Glutamatergic neuron (in vitro differentiated cells): ENCODE data around the gene BPHL. TPM values are rescaled to one million over a fixed set of nuclear protein-coding genes. Genes with fewer than 3 reads are reported as not detected.
"Not testable (repeated sequence)": the region's sequence is repeated elsewhere in the genome, so short reads cannot be mapped to it uniquely, and the experiment has no call there.

Source experiments
- DNase-seq: peaks from one replicate; pipeline ENCODE4 v3.0.0; 2022
- H3K27ac Mint-ChIP-seq: one replicate; pipeline ENCODE4 v1.8.0; 2020; ENCODE audit warnings: mild to moderate bottlenecking, mixed read lengths, inconsistent platforms; ENCODE audit not compliant: unreplicated experiment
- H3K27me3 Mint-ChIP-seq: one replicate; pipeline ENCODE4 v1.8.0; 2020; ENCODE audit warnings: mild to moderate bottlenecking, moderate library complexity, mixed read lengths, inconsistent platforms; ENCODE audit not compliant: unreplicated experiment
- H3K36me3 Mint-ChIP-seq: one replicate; pipeline ENCODE4 v1.8.0; 2020; ENCODE audit warnings: mild to moderate bottlenecking, mixed read lengths, inconsistent platforms; ENCODE audit not compliant: unreplicated experiment
- H3K4me1 Mint-ChIP-seq: one replicate; pipeline ENCODE4 v1.8.0; 2020; ENCODE audit warnings: mild to moderate bottlenecking, low read depth, mixed read lengths, inconsistent platforms; ENCODE audit not compliant: unreplicated experiment
- H3K4me3 Mint-ChIP-seq: one replicate; pipeline ENCODE4 v1.8.0; 2020; ENCODE audit warnings: mild to moderate bottlenecking, mixed read lengths, inconsistent platforms; ENCODE audit not compliant: unreplicated experiment
- H3K9me3 Mint-ChIP-seq: one replicate; pipeline ENCODE4 v1.8.0; 2020; ENCODE audit warnings: mild to moderate bottlenecking, moderate library complexity, mixed read lengths, inconsistent platforms; ENCODE audit not compliant: unreplicated experiment
- total RNA-seq: library from RNA; stranded (reverse); fragmentation: NEBNext Ultra II Directional; extraction: Animal tissue kit (Norgen Biotek cat#: 25700); gene quantifications from one replicate; pipeline ENCODE4 v1.2.1, GENCODE V29; 2021; ENCODE audit not compliant: unreplicated experiment
- TF ChIP-seq, protein P1 (sequence below): fragments of 200-600 bp; sonication (generic); IDR thresholded peaks from one replicate; pipeline ENCODE4 v1.5.0; 2021; ENCODE audit not compliant: partially characterized antibody, unreplicated experiment

Gene BPHL
- total RNA-seq, 1 donor from 2014 or later: 72.1 TPM

DNA sequence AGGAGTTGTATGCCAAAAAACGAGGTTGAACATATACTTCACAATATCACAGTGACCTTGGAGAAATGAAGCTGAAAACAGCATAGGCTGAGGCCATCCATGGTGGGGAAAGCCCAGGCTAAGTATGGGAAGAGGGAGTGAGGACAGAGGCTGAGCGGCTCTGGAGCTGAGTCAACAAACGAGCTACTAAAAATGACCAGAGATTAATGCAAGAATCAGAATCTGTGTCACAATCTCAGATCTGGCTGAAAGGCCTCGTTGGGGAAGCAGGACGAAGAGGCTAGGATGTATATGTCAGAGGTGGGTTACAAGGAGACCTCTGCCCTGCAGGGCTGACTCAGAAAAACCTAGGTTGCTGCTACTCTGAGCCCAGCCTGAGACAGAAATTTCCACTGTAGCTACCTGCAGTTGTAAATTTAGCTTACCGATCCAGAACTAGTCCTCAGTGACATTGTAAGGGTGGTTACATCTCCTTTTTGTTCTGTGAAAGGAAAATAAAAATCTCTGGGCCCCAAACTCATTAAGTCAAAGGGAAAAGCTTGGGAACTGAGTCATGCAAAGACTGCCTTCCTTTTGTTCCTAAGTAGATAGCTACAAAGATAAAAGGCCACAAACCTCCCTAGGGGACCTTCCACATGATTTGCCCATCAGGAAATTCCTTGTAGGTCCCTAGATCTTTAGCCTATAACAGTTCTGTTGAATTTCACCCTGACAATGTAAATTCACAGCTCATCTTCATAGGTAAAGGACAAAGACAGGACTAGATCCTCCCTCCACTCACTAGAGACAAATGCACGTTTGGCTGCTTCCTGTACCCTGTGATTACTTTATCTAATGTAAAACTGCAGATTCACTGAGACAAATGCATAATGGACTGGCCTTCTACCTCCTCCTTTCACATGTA lies 47.4 kb downstream of the BPHL start:
- Mint-ChIP-seq H3K9me3 (peaks cover 9% of the 10 kb centered on the region), H3K4me1 (peaks cover 35% of the 10 kb centered on the region), H3K4me3 (peak overlapping the region; percentile 68), H3K36me3 (no peaks in the 10 kb centered on the region), H3K27ac (peak overlapping the region; percentile 44), H3K27me3 (peaks cover 2% of the 10 kb centered on the region)
- DNase-seq: no peak
- TF ChIP-seq, protein P1, sequence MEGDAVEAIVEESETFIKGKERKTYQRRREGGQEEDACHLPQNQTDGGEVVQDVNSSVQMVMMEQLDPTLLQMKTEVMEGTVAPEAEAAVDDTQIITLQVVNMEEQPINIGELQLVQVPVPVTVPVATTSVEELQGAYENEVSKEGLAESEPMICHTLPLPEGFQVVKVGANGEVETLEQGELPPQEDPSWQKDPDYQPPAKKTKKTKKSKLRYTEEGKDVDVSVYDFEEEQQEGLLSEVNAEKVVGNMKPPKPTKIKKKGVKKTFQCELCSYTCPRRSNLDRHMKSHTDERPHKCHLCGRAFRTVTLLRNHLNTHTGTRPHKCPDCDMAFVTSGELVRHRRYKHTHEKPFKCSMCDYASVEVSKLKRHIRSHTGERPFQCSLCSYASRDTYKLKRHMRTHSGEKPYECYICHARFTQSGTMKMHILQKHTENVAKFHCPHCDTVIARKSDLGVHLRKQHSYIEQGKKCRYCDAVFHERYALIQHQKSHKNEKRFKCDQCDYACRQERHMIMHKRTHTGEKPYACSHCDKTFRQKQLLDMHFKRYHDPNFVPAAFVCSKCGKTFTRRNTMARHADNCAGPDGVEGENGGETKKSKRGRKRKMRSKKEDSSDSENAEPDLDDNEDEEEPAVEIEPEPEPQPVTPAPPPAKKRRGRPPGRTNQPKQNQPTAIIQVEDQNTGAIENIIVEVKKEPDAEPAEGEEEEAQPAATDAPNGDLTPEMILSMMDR: no peak

DNA sequence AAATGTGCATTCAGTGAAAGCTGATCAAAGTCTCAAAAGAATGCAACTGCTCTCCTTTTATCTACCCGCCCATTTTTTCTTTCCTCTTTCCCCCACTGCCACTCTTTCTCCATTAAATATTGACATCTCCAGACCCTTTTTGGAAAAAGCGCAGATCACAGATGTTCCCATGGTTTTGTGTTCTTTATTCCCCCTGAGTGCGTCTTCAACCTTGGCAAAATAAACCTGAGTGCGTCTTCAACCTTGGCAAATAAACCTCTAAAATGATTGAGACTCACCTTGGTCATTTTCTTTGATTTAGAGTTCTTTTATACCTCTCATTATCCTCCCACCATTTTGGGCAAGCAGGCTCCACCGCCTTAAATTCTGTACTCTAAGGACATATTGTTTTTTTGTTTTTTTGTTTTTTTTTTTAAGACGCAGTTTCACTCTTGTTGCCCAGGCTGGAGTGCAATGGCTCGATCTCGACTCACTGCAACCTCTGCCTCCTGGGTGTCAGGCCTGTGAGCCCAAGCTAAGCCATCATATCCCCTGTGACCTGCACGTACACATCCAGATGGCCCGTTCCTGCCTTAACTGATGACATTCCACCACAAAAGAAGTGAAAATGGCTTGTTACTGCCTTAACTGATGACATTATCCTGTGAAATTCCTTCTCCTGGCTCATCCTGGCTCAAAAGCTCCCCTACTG lies 48.2 kb downstream of the BPHL start:
- H3K36me3 Mint-ChIP-seq, DNase-seq, H3K9me3 Mint-ChIP-seq, H3K27ac Mint-ChIP-seq, H3K27me3 Mint-ChIP-seq: not testable (repeated sequence)
- H3K4me3 Mint-ChIP-seq: peak overlapping the region; percentile 7
- peaks cover 35% of the 10 kb centered on the region for H3K4me1 Mint-ChIP-seq

DNA sequence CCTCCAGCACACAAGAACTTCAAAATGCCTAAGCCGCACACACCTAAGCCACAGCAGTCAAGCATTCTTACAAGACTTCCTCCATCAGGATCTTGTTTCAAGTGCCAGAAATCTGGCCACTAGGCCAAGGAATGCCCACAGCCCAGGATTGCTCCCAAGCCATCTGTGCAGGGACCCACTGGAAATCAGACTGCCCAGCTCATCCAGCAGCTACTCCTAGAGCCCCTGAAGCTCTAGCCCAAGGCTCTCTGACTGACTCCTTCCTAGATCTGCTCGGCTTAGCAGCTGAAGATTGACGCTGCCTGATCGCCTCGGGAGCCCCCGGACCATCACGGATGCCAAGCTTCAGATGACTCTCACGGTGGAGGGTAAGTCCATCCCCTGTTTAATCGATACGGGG lies 49.5 kb downstream of the BPHL start:
- not testable (repeated sequence) for H3K4me3 Mint-ChIP-seq, H3K27me3 Mint-ChIP-seq, H3K27ac Mint-ChIP-seq, H3K36me3 Mint-ChIP-seq, DNase-seq
- H3K4me1 Mint-ChIP-seq: peaks cover 33% of the 10 kb centered on the region
- H3K9me3 Mint-ChIP-seq: peaks cover 10% of the 10 kb centered on the region

DNA sequence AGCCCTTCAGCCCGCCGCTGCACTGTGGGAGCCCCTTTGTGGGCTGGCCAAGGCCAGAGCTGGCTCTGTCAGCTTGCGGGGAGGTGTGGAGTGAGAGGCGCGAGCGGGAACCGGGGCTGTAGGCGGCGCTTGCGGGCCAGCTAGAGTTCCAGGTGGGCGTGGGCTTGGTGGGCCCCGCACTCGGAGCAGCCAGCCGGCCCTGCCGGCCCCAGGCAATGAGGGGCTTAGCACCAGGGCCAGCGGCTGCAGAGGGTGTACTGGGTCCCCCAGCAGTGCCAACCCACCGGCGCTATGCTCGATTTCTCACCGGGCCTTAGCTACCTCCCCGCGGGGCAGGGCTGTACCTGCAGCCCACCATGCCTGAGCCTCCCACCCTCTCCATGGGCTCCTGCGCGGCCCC lies 52.2 kb downstream of the BPHL start:
- not testable (repeated sequence) for H3K9me3 Mint-ChIP-seq, H3K27ac Mint-ChIP-seq, H3K27me3 Mint-ChIP-seq, DNase-seq, H3K4me3 Mint-ChIP-seq
- peaks cover 24% of the 10 kb centered on the region for H3K4me1 Mint-ChIP-seq
- H3K36me3 Mint-ChIP-seq: peaks cover 11% of the 10 kb centered on the region

DNA sequence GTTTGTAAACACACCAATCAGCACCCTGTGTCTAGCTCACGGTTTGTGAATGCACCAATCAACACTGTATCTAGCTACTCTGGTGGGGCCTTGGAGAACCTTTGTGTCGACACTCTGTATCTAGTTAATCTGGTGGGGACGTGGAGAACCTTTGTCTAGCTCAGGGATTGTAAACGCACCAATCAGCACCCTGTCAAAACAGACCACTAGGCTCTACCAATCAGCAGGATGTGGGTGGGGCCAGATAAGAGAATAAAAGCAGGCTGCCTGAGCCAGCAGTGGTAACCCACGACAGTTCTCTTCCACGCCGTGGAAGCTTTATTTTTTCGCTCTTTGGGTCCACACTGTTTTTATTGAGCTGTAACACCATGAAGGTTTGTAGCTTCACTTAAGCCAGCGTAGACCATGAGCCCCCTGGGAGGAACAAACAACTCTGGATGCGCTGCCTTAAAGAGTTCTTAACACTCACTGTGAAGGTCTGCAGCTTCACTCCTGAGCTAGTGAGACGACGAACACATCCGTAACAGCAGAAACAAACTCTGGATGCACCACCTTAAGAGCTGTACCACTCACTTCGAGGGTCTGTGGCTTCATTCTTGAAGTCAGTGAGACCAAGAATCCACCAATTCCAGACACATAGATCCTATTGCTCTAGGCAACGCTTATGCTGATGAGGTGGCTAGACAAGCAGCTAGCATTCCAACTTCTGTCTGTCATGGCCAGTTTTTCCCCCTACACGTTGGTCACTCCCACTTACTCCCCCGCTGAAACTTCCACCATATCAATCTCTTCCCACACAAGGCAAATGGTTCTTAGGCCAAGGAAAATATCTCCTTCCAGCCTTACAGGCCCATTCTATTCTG lies 53.0 kb downstream of the BPHL start:
- peaks cover 11% of the 10 kb centered on the region for H3K36me3 Mint-ChIP-seq
- peaks cover 20% of the 10 kb centered on the region for H3K4me1 Mint-ChIP-seq
- not testable (repeated sequence) for H3K9me3 Mint-ChIP-seq, H3K27me3 Mint-ChIP-seq, DNase-seq, H3K27ac Mint-ChIP-seq
- peak overlapping the region; percentile 27 for H3K4me3 Mint-ChIP-seq

DNA sequence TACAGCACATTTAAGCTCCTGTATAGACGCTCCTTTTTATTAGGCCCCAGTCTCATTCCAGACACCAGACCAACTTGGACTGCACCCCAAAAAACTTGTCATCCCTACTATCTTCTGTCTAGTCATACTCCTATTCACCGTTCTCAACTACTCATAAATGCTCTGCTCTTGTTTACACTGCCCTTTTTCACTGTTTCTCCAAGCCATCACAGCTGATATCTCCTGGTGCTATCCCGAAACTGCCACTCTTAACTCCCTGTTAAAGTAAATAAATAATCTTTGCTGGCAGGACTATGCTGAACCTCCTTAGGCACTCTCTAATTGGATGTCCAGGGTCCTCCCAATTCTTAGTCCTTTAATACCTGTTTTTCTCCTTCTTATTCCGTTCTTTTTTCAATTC lies 54.3 kb downstream of the BPHL start:
- H3K4me1 Mint-ChIP-seq, H3K27ac Mint-ChIP-seq, H3K27me3 Mint-ChIP-seq, DNase-seq, H3K9me3 Mint-ChIP-seq, H3K4me3 Mint-ChIP-seq: not testable (repeated sequence)
- peaks cover 11% of the 10 kb centered on the region for H3K36me3 Mint-ChIP-seq

DNA sequence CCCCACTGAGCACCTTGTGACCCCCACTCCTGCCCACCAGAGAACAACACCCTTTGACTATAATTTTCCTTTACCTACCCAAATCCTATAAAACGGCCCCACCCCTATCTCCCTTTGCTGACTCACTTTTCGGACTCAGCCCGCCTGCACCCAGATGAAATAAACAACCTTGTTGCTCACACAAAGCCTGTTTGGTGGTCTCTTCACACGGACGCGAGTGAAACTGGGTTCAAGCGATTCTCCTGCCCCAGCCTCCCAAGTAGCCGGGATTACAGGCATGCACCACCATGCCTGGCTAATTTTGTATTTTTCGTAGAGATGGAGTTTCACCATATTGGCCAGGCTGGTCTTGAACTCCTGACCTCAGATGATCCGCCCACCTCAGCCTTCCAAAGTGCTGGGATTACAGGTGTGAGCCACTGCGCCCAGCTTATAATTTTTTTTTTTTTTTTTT lies 55.2 kb downstream of the BPHL start:
- H3K9me3 Mint-ChIP-seq, H3K4me1 Mint-ChIP-seq, H3K4me3 Mint-ChIP-seq: not testable (repeated sequence)

More for the DNA sequence above, 55.2 kb downstream of the BPHL start:
- not testable (repeated sequence) for H3K27me3 Mint-ChIP-seq, H3K27ac Mint-ChIP-seq, DNase-seq
- peaks cover 11% of the 10 kb centered on the region for H3K36me3 Mint-ChIP-seq
